Measurements from ENCODE around the gene SLC7A7. TPM values are rescaled to one million over a fixed set of nuclear protein-coding genes. Genes with fewer than 3 reads are reported as not detected.

SLC7A7 gene
- total and polyA plus RNA-seq, 10 donors = 34.2 to 165 (median 85.8) TPM

DNA sequence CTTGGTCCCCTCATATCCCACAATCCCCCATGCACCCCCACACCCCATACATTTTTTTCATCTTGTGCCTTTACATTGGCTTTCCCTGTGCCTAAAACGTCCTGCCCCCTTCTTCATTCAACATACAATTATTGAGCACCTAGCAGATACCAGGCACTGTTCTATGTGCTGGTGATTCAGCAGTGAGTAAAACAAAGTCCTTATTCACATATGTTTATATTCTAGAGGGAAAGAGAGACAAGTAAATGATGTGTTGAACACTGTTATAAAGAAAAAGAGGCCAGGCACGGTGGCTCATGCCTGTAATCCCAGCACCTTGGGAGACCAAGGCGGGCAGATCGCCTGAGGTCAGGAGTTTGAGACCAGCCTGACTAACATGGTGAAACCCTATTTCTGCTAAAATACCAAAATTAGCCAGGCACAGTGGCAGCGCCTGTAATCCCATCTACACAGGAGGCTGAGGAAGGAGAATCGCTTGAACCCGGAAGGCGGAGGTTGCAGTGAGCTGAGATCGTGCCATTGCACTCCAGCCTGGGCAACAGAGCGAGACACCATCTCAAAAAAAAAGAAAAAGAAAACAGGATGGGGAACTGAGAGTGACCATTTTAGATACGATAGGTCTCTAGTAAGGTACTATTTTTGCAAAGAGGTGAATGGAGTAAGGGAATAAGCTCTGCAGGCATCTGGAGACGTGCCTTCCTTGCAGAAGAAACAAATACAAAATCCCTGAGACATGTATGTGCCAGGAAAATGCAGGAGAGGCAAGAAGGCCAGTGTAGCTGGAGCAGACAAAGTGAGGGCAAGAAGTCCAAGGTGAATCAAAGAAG, 12.2 kb downstream of the SLC7A7 start:
- Histone ChIP-seq H3K9me3 (no peaks in the 10 kb centered on the region), H3K36me3 (peaks cover 0 to 25% (median 0%) of the 10 kb centered on the region in 6 donors), H3K27me3 (replicated peaks in 1 of 7) (no peaks in the 10 kb centered on the region), H3K4me3 (peak overlapping the region in 1 of 8 donors; percentile 35), H3K27ac (peak overlapping the region in 5 of 8 donors; percentile 32 to 79 (median 62)), H3K4me1 (peaks cover 2 to 91% (median 52%) of the 10 kb centered on the region in 6 donors)
- TF ChIP-seq POLR2AphosphoS5 (IDR thresholded peaks at IDR 0.05) = no peak
- TF ChIP-seq, protein P1, sequence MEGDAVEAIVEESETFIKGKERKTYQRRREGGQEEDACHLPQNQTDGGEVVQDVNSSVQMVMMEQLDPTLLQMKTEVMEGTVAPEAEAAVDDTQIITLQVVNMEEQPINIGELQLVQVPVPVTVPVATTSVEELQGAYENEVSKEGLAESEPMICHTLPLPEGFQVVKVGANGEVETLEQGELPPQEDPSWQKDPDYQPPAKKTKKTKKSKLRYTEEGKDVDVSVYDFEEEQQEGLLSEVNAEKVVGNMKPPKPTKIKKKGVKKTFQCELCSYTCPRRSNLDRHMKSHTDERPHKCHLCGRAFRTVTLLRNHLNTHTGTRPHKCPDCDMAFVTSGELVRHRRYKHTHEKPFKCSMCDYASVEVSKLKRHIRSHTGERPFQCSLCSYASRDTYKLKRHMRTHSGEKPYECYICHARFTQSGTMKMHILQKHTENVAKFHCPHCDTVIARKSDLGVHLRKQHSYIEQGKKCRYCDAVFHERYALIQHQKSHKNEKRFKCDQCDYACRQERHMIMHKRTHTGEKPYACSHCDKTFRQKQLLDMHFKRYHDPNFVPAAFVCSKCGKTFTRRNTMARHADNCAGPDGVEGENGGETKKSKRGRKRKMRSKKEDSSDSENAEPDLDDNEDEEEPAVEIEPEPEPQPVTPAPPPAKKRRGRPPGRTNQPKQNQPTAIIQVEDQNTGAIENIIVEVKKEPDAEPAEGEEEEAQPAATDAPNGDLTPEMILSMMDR (IDR thresholded peaks at IDR 0.05 in 8 of 11, conservative IDR thresholded peaks at IDR 0.05 in 3 of 11) = no peak
- no peak for TF ChIP-seq POLR2A (IDR thresholded peaks at IDR 0.05)
- peak; percentile 51 for DNase-seq
- 61 to 77% (median 75%) methylated on average over 12 of the region's 12 CpGs for WGBS, 5 donors
- intact Hi-C loops (cut with DNase I; ENCODE audit: low total_unique reads) = no loop called here

- 76 to 89% (median 79%) methylated on average over 8 of the region's 8 CpGs for WGBS, 5 donors
- H3K9me3 ChIP-seq = no peaks in the 10 kb centered on the region
- no peaks in the 10 kb centered on the region for H3K27me3 ChIP-seq (replicated peaks in 1 of 7)
- H3K36me3 ChIP-seq = peaks cover 0 to 19% (median 0%) of the 10 kb centered on the region in 6 donors
- H3K4me1 ChIP-seq = peaks cover 0 to 92% (median 48%) of the 10 kb centered on the region in 6 donors
- H3K4me3 ChIP-seq = no peak overlapping the region
- intact Hi-C loops (cut with DNase I; ENCODE audit: low total_unique reads) = no loop called here
- peak overlapping the region in 2 of 8 donors; percentile 68 to 79 for H3K27ac ChIP-seq
- TF ChIP-seq, protein P1 (IDR thresholded peaks at IDR 0.05 in 8 of 11, conservative IDR thresholded peaks at IDR 0.05 in 3 of 11) = no peak
- TF ChIP-seq POLR2A (IDR thresholded peaks at IDR 0.05) (no peak), POLR2AphosphoS5 (IDR thresholded peaks at IDR 0.05) (no peak)
- no peak for DNase-seq
Observed at GRCh38 chr14:22801716-22802115, 13.5 kb downstream of the SLC7A7 start.

GRCh38 chr14:22800346-22800745, 14.9 kb downstream of the SLC7A7 start:
- Histone ChIP-seq H3K27ac (peak overlapping the region in 2 of 8 donors; percentile 9 to 10), H3K4me1 (peaks cover 0 to 92% (median 53%) of the 10 kb centered on the region in 6 donors), H3K36me3 (peaks cover 0 to 14% (median 0%) of the 10 kb centered on the region in 6 donors), H3K27me3 (replicated peaks in 1 of 7) (no peaks in the 10 kb centered on the region), H3K9me3 (no peaks in the 10 kb centered on the region), H3K4me3 (no peak overlapping the region)
- intact Hi-C loops (cut with DNase I; ENCODE audit: low total_unique reads) = no loop called here
- TF ChIP-seq POLR2A (IDR thresholded peaks at IDR 0.05) (no peak), POLR2AphosphoS5 (IDR thresholded peaks at IDR 0.05) (no peak)
- TF ChIP-seq, protein P1 (IDR thresholded peaks at IDR 0.05 in 8 of 11, conservative IDR thresholded peaks at IDR 0.05 in 3 of 11) = no peak
- 78 to 94% (median 85%) methylated on average over 8 to 10 of the region's 10 CpGs for WGBS, 5 donors
- no peak for DNase-seq

- H3K4me3 ChIP-seq = no peak overlapping the region
- H3K9me3 ChIP-seq = no peaks in the 10 kb centered on the region
- peak overlapping the region in 4 of 8 donors; percentile 11 to 69 (median 44) for H3K27ac ChIP-seq
- H3K27me3 ChIP-seq (replicated peaks in 1 of 7) = no peaks in the 10 kb centered on the region
- peaks cover 0 to 14% (median 0%) of the 10 kb centered on the region in 6 donors for H3K36me3 ChIP-seq
- H3K4me1 ChIP-seq = peaks cover 0 to 86% (median 41%) of the 10 kb centered on the region in 6 donors
- intact Hi-C loops (cut with DNase I; ENCODE audit: low total_unique reads) = no loop called here
- TF ChIP-seq POLR2A (IDR thresholded peaks at IDR 0.05) (no peak), POLR2AphosphoS5 (IDR thresholded peaks at IDR 0.05) (no peak)
- TF ChIP-seq, protein P1 (IDR thresholded peaks at IDR 0.05 in 8 of 11, conservative IDR thresholded peaks at IDR 0.05 in 3 of 11) = no peak
- no peak for DNase-seq
- 17 to 43% (median 34%) methylated on average over 2 of the region's 2 CpGs for WGBS, 5 donors
Observed at GRCh38 chr14:22798528-22798927, 16.7 kb downstream of the SLC7A7 start.

Measured in spleen (tissue), 11 donors.